ENCODE measurements around the gene PHF2.

The PHF2 gene

GRCh38 chr9:93587284-93587650 lies 10.9 kb downstream of the PHF2 start:
- no peak for DNase-seq (ENCODE audit: low read depth in 2 of 2)

DNA sequence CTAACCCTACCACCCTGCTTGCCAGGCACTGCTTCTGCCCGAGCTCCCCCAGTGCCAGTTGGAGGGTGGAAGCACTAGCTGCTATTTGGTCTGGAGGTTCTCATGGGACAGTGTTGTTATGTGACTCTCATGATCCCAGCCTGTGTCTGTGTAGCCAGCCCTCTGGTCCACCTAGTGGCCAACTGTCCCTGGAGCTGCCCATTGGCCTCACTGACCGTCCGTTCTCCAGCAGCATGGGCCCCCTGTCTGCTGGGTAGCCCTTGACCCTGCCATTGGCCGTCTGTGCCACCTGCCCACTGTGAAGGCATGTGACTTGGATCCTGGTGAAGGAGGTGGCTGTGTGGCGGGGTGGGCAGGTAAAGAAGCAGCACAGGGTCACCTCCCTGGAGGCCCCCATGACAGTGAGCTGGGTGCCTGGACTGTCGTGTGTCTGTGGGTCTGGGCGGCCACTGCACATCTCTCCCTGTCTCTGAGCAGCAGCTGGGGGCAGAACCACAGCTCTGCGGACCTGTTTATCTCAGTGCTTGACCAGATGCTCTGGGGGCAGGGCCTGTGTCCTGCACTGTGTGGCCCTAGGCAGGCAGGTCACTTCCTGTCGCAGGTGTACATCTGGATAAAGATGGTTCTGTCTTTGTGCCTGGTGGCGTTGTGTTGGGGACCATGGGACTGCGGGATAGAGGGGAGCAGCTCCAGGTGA lies 11.4 kb downstream of the PHF2 start:
- DNase-seq (ENCODE audit: low read depth in 2 of 2), result no peak

GRCh38 chr9:93588641-93589609 lies 12.5 kb downstream of the PHF2 start:
- no peak for DNase-seq (ENCODE audit: low read depth in 2 of 2)

- DNase-seq (ENCODE audit: low read depth in 2 of 2), result no peak
These were observed 13.3 kb downstream of the PHF2 start for GRCh38 chr9:93589688-93590087.

DNA sequence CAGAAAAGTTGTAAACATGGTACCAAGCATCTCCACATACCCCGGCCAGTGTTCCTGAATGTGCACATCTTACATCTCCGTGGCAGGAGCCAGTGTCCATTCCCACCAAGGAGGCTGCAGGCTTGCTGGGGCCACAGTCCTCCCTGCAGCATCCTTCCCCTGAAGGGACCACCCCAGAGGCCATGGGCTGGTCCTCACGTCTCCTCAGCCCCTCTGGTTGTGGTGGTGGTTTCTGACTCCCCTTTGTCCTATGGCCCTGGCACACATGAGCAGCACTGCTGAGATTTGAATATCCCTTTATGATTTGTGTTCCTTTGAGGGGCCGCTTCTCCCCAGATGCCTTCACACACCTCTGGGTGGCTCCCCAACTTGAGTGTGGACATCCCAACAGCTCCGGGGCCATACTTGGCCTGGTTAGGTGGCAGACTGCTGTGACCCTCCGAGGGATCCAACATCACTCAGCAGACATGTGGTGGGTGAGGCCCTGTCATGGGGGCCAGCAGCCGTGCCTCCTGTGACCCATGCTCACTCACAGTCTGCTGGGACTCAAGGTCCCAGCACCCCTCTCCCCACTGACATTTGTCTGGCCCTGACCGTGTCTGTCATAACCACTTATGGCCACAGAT lies 14.3 kb downstream of the PHF2 start:
- no peak for DNase-seq (ENCODE audit: low read depth in 2 of 2)

- DNase-seq (ENCODE audit: low read depth in 2 of 2), result no peak
These were observed 15.1 kb downstream of the PHF2 start for GRCh38 chr9:93591301-93592007.

- DNase-seq (ENCODE audit: low read depth in 2 of 2), result no peak
These were observed 15.7 kb downstream of the PHF2 start for GRCh38 chr9:93592008-93592642.

DNA sequence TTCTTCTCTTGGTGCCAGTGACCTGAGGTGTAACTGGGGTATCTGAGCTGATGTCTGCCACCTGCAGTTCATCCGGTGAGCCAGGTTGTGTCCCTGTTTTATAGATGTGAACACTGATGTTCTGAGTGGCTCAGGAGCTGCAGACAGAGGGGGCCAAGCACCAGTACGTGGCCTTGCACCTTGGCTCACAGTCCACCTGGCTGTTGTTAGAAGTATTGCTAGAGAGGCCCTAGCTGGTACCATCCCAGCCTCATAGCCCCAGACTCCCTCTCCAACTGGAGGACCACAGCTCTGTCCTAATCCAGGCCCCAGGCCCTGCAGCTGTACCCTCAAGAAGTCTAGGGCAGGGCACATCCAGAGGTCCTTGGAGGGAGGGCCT lies 16.2 kb downstream of the PHF2 start:
- DNase-seq (ENCODE audit: low read depth in 2 of 2), result no peak

DNA sequence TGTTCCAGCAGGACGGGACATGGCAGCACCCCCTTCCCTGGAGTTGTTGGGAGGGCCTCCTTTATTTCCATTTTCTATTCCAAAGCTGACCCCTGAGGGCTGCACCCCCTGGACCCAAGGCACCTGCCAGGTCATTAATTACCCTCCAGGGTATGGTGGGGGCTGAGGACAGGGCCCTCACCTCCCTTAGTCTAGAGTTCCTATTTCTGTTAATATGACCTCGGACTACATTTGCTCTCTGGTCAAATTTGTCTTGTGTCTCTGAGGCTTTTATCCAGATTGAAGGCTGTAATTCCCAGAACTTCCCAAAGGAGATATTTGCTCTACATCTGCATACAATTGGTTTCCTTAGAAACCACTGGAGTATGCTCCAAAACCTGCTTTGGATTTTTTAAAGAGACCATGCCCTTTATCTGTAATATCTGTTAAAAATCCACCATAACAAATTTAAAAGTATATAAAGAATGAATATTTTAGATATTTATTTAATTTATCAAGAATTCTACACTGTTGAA lies 16.8 kb downstream of the PHF2 start:
- no peak for DNase-seq (ENCODE audit: low read depth in 2 of 2)

DNA sequence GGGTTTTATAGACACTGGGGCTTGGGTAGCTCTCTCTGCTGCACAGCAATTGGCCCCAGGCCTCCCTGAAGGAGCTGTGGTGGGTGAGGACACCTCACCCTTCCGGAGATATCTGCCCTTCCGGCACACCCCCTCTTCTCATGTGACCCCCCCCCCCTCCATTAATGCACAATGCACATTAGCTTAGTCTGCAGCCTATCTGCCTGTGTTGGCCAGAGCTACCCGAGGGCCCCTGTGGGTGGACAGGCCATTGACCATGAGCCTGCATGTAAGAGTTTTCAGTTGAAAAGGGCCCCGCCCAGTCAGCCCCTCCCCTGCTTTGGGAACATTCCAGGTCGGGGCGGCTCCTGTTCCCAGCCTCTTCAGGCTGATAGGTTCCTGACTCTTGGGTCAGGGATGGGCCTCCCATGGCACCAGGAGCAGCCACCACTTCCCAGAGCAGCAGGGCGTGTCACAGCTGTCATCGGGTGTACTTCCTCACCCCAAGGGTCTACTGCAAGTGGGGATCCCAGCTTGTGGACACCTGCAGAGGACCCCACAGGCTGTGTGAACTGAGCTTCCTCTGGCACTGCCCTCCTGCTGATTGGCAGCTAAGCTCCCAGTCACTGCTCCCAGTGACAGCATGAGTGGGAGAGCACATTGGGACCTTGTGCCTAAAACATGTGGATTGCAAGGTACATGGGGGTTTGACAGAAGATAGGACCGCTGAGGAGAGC lies 17.8 kb downstream of the PHF2 start:
- DNase-seq (ENCODE audit: low read depth in 2 of 2), result no peak

GRCh38 chr9:93595461-93595860 lies 19.1 kb downstream of the PHF2 start:
- no peak for DNase-seq (ENCODE audit: low read depth in 2 of 2)

- DNase-seq (ENCODE audit: low read depth in 2 of 2), result no peak
These were observed 19.5 kb downstream of the PHF2 start for GRCh38 chr9:93595861-93596365.

GRCh38 chr9:93596399-93596798 lies 20.0 kb downstream of the PHF2 start:
- DNase-seq (ENCODE audit: low read depth in 2 of 2), result no peak

DNA sequence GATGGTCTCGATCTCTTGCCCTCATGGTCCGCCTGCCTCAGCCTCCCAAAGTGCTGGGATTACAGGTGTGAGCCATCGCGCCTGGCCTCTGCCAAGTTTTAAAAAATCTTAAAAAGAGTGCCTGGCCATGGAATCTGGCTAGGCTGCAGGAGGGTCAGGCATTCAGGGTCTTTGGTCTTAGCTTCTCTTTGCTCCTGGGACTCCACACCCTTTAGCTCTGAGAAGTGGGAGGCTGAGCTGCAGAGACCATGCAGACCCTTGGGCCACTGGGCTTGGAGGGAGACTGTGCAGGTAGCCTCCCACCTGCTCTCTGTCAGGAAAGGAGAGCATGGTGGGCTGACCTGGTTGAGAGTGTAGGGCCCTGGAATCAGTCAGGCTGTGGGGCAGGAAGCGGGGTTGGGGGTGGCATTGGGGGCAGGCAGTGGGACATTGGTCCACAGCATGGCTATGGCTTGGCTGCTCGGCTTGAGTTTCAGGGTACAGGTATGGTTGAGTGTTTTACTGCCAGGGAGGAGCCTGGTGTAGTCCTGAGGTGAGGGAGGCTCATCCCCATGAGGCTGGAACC lies 20.8 kb downstream of the PHF2 start:
- no peak for DNase-seq (ENCODE audit: low read depth in 2 of 2)

GRCh38 chr9:93597871-93598646 lies 21.7 kb downstream of the PHF2 start:
- no peak for DNase-seq (ENCODE audit: low read depth in 2 of 2)

GRCh38 chr9:93598647-93599241 lies 22.4 kb downstream of the PHF2 start:
- DNase-seq (ENCODE audit: low read depth in 2 of 2), result no peak

GRCh38 chr9:93599571-93600403 lies 23.4 kb downstream of the PHF2 start:
- no peak for DNase-seq (ENCODE audit: low read depth in 2 of 2)

- DNase-seq (ENCODE audit: low read depth in 2 of 2), result no peak
These were observed 24.1 kb downstream of the PHF2 start for GRCh38 chr9:93600504-93600903.

Measured in stimulated activated CD4-positive, alpha-beta T cell treated with anti-CD3 and anti-CD28 coated beads, Interleukin-1b, Interleukin-23, amount 100 ng/mL, for 4 hours (primary cell).